T47D (cell line): ENCODE measurements around the gene TNFAIP3.
A peak's percentile ranks its signal among the peaks of the same experiment; 100 is the strongest.
"Not testable (repeated sequence)": the region's sequence is repeated elsewhere in the genome, so short reads cannot be mapped to it uniquely, and the experiment has no call there.

ENCODE experiments used
- DNase-seq, 2 experiments: peaks; one replicate each; pipeline versions ENCODE4 v3.0.0 to v3.0.0-alpha.2; 2011 to 2012; ENCODE audit warnings: low read depth in 1 of 2, low spot score in 1 of 2
- JUND ChIP-seq: IDR thresholded peaks from 2 replicates; pipeline ENCODE4 v1.6.1; 2012; ENCODE audit warnings: low read depth
- in situ Hi-C: cut with HindIII; loops from 2 replicates; pipeline ENCODE4 v1.10.0; 2016; ENCODE audit warnings: low sequenced_read_pairs, low pct_unique_long_range_greater_than_20kb

TNFAIP3 gene

DNA sequence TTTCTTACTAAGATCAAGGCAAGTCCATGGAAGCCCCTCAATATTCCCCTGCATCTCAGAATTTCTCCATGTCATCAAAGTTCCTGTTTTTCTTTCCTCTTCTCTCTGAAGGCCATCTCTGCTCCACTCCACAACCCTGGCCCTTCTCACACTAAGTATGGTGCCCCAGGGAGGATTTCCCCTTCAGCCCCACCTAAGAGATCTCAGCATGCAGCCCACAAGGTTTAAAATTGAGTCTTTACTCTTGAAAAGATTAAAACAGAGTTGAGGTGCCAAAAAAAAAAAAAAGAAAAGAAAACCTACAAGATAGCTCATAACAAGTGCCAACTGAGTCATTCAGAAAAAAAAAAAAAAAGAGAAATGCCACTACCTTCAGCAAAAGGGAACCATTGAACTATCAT is 36.5 kb upstream of the TNFAIP3 start:
- DNase-seq = no peak
- in situ Hi-C loops = no loop called here
- no peak for TF ChIP-seq JUND

DNA sequence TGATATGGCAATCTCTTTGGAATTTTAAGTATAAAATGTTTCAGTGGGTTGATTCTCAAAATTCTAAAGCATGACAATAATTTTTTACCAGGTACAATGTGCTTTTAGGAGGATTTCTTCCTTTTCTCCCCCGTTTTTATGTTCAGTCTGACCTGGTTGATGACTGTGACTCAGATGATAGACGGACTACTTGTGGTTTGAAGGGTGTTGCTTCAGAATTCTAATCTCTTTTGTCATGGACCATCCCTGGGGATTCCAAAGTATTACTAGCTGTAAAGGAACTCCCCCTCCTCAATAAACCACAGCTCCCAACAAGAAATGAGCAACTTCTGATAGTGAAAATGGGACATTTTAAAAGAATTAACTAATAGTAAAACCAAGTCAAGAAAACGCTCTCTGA is 34.9 kb upstream of the TNFAIP3 start:
- TF ChIP-seq JUND = no peak
- in situ Hi-C loops = no loop called here
- DNase-seq = no peak

- no peak for DNase-seq
Measured at GRCh38 chr6:137834508-137834907, 32.6 kb upstream of the TNFAIP3 start.

DNA sequence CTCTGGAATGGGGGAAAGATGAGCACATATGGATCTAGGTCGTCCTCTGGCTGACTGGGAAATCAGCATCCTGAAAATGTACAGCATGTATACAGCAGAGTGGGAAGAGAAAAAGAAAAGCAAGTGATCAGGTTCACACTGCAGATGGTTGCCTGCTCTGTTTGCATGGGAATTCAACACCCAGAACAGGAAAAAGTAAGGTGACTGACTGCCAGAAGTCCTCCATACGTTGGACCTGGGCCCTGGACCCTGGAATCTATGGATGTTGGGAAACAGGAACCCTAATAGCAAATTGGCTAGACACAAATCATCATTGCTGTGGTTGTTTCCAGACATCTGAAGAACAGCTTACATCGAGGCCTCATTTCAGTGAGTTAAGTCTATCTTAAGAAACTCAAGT is 30.3 kb upstream of the TNFAIP3 start:
- TF ChIP-seq JUND = no peak
- in situ Hi-C loops = no loop called here
- DNase-seq = no peak

More at GRCh38 chr6:137834508-137834907, 32.6 kb upstream of the TNFAIP3 start:
- in situ Hi-C loops = no loop called here
- TF ChIP-seq JUND = no peak

- DNase-seq, in situ Hi-C loops: not testable (repeated sequence)
Measured at GRCh38 chr6:137838090-137838489, 29.0 kb upstream of the TNFAIP3 start.

GRCh38 chr6:137838597-137838996 is 28.5 kb upstream of the TNFAIP3 start:
- DNase-seq, in situ Hi-C loops: not testable (repeated sequence)

DNA sequence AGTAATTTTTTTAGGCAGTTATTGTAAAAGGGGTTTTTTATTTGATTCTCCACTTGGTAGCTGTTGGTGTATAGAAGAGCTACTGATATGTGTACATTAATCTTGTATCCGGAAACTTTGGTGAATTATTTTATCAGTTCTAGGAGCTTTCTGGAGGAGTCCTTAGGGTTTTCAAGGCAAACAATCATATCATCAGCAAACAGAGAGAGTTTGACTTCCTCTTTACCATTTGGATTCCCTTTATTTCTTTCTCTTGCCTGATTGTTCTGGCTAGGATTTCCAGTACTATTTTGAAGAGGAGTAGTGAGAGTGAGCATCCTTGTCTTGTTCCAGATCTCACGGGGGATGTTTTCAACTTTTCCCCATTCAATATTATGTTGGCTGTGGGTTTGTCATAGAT is 28.0 kb upstream of the TNFAIP3 start:
- no peak for DNase-seq
- in situ Hi-C loops = no loop called here
- no peak for TF ChIP-seq JUND

DNA sequence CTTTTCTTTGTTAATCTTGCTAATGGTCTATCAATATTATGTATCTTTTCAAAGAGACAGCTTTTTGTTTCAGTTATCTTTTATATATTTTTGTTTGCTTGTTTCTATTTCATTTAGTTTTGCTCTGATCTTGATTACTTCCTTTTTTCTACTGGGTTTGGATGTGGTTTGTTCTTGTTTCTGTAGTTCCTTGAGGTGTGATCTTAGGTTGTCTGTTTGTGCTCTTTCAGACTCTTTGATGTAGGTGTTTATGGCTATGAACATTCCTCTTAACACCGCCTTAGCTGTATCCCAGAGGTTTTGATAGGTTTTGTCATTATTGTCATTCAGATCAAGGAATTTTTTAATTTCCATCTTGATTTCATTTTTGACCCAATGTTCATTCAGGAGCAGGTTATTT is 26.8 kb upstream of the TNFAIP3 start:
- in situ Hi-C loops = no loop called here
- DNase-seq = no peak
- TF ChIP-seq JUND = no peak

GRCh38 chr6:137843211-137843610 is 23.8 kb upstream of the TNFAIP3 start:
- in situ Hi-C loops = no loop called here
- no peak for DNase-seq
- no peak for TF ChIP-seq JUND

DNA sequence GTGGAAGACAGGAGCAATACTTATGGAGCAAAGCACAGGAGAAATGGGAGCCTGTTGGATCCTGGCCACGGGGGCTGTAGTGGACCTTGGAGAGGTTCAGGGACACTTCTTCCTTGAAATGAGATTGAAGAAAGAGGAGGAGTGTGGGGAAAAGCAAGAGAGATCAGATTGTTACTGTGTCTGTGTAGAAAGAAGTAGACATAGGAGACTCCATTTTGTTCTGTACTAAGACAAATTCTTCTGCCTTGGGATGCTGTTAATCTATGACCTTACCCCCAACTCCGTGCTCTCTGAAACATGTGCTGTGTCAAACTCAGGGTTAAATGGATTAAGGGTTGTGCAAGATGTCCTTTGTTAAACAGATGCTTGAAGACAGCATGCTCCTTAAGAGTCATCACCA is 22.7 kb upstream of the TNFAIP3 start:
- in situ Hi-C loops, DNase-seq: not testable (repeated sequence)

- in situ Hi-C loops, DNase-seq: not testable (repeated sequence)
Measured at GRCh38 chr6:137844773-137845172, 22.3 kb upstream of the TNFAIP3 start.

DNA sequence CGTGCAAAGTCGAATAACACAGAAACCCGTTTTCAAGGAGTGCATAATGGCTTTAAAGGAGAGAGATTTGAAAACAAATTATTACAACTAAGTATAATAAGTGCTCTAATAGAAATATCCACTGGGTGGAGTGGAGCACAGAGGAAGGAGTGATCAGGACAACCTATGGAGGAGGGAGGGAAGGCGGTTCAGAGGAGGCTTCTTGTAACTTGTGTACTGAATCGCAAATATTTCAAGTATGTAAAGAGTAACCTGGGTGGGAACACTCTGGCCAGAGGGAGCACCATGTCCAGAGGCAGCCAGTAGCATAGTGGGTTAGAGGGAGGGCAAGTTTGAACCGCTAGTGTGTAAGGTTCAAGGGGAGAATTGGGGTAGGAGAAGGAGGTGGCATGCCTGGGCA is 21.6 kb upstream of the TNFAIP3 start:
- no peak for TF ChIP-seq JUND
- DNase-seq = peak in 1 of 2 experiments; percentile 53
- in situ Hi-C loops = no loop called here

- no peak for DNase-seq
- TF ChIP-seq JUND = no peak
- in situ Hi-C loops = no loop called here
Measured at GRCh38 chr6:137846274-137846673, 20.8 kb upstream of the TNFAIP3 start.

- in situ Hi-C loops = no loop called here
- TF ChIP-seq JUND = no peak
- no peak for DNase-seq
Measured at GRCh38 chr6:137846772-137847313, 20.2 kb upstream of the TNFAIP3 start.
